Tongue (tissue), 2 donors: ENCODE measurements around the gene SLCO2A1. TPM values are rescaled to one million over a fixed set of nuclear protein-coding genes. Genes with fewer than 3 reads are reported as not detected.

ENCODE experiments used
- DNase-seq: peaks from one replicate; pipeline ENCODE4 v3.0.0-alpha.2; 2015
- total RNA-seq: library from RNA; depleted of rRNA; stranded (reverse); fragments of >200 nt; gene quantifications from one replicate; pipeline ENCODE4 v1.2.3, GENCODE V29; 2014

Gene SLCO2A1
- total RNA-seq, 1 donor from 2014 or later, result 1.5 TPM

DNA sequence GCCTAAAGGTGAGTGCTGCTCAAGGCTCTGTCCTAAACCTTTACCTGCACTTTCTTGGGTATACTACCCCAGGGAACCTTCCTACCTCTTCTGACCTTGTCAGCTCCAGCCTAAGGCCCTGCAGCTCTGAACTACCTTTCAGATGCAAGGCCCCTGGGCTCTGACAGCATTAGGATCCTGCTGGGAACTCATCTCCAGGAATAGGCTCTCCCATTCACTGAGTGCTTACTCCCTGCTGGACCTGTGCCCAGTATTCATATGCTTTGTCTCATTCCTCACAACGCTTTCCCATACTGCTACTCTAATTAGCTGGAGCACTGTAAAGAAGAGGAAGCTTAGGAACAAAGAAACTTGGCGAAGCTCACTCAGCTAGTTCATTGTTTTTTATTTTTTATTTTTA is 80.3 kb downstream of the SLCO2A1 start:
- DNase-seq, result peak; percentile 89

DNA sequence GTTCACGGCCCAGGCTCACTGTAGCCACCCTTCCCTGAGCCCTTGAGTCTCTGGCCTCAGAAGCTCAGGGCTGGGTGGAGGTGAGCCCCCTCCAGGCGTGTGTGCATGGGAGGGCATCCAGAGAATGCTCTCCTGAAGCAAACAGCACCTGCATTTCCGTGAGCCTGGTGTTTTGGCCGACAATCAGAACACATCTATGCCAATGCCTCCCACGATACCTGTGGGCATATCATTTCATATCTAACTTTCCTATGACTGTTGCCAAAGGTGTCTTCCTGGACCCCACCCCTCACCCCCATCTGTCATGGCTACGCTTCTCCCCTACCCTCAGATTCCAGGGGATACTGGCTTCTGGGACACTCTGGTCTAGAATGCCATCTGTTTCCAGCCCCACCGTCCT is 80.7 kb downstream of the SLCO2A1 start:
- no peak for DNase-seq

DNA sequence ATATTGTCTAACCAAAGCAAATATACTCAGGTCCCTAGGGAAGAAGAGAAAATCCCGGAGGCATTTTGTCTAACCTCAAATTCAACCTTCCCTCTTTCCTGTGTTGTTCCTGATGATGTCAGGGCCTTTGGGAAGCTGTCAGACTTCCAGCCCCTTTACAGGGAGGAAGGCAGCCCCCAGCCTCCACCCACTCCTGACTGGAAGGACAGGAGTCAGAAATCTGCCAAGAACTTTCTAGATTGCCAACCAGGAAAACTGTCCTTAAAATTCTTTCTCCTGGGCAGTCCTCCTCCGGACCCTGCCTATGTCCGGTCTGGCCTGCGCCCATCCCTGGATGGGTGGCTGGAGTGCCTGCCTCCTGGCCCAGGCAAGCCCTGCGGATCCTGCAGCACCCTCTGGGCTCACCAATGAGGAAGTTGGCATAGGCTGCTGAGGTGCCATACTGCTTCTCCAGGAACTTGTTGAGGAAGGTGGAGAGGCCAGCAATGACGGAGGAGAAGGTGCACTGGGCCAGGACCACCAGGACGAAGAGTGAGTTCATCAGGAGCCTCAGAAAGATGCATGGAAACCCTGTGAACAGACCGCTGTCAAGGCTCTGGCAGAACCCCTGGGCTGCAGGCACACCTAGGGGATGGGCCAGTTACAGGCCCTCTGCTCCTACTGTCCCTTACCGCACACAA is 81.5 kb downstream of the SLCO2A1 start:
- DNase-seq, result no peak

DNA sequence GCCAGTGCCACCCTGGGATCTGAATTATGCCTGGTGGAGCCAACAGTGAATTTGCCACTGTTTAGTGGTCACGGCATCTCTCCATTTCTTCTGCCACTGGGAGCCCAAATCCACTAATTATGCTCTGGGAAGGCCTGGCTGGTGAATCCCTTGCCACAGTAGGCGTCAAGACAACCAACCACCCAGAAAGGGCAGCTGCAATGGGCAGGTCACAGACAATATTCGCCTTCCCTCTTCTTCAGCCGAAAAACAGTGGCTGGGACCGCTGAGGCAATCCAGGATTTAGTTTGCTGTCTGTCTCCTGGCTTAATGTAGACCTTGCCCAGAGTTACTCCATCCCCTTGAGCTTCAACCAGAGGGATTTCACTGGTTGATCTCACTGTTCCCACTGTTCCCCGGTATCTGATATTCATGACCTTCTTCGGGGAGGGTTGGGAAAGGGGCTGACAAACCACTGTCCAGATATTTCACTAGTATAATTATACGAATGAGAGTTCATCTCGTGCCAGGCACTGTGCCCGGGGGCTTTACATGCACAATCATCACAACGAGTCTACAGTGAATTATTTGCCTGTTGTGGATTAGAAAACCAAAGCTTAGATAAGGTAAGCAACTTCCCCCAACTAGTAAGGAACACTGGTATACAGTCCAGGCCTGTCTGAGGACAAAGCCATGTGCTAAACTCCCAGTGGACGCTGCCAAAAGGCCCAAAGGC is 84.2 kb downstream of the SLCO2A1 start:
- no peak for DNase-seq

DNA sequence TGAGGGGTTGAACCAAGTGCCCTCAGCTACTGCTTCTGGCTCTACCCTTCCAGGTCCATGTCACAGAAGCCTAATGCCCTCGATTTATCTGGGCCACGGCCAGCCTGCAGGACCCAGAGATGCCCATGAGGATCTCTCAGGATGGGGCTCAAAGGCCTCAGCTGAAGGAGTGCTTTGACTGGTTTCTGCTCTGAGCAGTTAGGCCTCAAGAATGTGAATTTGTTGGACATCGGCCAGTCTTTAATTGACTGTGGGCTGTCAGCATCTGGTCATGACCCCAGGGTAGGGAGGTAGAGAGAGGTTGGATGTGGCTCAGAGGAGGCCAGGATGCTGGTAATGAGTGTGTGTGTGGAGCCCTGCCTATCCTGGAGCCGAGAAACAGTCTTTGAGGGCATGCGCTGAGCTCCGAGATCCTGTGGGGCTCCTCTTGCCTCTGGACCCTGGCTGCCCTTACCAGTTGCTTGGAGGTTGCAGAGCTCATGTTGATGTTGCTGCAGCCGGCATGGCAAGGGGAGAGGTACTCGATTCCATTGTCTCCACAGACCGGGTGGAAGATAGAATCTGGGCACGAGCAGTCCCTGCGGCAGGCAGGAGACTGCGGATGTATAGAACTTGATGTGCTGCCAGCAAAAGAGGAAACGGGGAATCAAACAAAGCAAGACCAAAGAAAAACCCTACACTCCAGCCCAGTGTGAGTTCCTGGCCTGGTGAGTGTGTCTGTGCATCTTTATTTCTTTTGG is 84.9 kb downstream of the SLCO2A1 start:
- peak; percentile 64 for DNase-seq

DNA sequence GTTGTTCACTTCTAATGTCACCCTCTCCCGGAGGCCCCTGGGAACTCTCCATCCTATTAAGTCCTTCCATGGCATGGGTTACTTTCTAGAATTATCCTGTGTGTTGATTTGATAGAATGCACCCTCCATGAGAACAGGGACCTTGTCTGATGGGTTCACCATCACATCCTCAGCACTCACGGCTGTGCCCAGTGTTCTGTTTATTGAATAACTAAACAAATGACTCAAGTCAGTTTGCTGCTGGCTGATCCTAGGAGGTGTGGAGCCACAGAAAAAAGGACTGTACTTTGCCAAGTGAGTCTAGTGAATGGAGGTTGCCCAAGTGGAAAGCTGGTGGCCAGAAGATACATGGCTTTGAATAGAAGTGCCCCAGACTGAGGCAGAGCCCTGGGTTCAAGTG is 85.5 kb downstream of the SLCO2A1 start:
- DNase-seq, result no peak

DNA sequence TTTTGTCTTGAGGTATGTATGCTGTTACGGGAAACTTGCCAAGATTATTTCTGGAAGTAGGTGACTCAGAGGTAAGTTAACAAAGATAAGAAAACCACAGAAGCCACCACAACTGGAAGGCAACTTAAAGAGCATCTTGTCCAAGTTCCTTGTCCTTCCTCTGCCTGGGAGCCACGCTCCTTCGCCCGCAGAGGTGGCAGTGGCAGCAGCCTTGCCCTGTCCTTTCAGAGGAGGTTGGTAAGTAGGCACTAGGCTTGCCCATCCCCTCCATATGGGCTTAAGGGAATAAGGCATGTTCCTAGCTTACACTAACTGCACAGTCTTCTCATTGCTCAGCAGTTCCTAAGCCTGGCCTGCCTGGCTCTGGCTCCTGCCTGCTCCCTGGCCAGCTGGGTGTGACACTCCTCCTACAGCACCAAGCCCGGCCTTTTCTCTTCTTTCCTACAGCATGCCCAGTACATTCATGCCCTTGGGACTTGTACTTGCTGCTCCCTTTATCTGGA is 86.0 kb downstream of the SLCO2A1 start:
- peak; percentile 35 for DNase-seq

DNA sequence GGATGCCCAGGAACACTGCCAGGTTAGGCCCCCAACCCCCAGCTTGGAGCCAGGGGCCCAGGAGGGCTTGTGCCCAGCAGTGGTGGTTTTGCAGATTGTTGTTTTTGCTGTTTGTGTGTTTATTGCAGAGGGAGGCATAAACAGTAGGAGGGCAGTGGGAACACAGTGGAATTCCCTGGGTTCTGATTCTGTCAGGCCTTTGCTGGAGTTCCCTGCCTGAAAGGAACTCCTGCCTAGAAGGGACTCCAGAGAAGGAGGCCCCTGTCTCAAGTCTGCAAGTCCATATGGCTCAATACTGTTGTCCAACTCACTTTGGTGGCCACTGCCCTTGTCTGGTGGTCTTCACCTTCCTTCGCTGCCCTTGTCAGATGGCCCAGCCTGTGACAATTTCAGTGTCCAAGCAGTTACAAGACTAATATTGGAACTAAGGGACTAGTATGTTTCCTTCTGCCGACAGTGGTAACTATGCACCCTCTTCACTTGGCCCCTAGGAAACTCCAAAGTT is 86.6 kb downstream of the SLCO2A1 start:
- no peak for DNase-seq

DNA sequence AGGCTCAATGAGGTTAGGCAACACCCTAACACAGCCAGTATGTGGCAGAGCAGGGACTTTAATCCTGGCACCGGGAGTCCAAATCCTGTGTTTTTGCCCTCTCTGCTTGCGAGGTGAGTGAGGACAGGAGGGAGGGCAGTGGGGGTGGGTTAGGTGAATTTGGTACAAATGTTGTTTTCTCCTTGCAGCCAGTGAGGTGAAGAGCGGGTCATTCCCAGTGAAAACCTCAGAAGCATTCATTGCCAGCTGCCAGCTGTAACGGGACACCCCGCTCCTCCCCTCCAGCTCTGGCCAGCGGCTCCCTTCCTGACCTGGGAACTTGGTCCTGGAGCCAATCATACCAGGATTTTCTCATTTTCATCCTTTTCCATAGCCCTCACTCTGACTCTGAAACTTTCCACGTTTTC is 88.3 kb downstream of the SLCO2A1 start:
- peak; percentile 76 for DNase-seq

DNA sequence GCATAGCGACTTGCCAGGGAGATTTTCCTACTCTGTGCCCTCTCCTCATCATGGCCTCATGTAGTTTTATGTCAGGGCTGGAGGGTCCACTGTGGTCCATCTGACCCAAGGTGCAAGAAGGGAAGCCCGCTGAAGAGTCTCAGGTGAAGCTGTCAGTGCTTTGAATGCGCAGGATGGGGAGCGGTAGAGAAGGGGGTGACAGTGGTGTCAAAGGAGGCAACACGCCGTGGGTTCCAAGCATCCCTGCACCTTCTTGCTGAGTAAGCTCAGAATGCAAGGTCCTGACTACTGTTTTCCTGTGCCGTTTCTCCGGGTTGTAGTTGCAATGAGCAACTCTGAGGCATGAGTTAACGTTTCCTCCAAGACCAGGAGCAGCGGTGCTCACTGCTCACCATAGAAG is 89.2 kb downstream of the SLCO2A1 start:
- no peak for DNase-seq

DNA sequence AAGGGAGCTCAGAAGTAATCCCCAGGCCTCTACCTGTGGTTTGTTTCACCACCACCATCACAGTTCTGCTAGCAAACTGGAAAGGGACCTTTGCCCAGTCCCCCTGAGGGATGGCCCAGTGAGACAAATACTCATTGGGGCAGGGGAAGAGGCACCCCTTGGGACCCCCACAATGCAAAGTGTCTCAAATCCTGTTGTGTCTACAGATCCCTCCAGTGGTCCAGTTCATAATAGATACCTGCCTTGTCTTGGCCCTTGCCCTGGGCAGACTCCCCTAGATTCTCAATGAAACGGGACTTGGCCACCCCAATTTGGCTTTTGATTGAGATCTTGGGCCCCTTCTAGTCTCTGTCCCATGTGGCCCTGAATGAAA is 90.3 kb downstream of the SLCO2A1 start:
- DNase-seq, result no peak

DNA sequence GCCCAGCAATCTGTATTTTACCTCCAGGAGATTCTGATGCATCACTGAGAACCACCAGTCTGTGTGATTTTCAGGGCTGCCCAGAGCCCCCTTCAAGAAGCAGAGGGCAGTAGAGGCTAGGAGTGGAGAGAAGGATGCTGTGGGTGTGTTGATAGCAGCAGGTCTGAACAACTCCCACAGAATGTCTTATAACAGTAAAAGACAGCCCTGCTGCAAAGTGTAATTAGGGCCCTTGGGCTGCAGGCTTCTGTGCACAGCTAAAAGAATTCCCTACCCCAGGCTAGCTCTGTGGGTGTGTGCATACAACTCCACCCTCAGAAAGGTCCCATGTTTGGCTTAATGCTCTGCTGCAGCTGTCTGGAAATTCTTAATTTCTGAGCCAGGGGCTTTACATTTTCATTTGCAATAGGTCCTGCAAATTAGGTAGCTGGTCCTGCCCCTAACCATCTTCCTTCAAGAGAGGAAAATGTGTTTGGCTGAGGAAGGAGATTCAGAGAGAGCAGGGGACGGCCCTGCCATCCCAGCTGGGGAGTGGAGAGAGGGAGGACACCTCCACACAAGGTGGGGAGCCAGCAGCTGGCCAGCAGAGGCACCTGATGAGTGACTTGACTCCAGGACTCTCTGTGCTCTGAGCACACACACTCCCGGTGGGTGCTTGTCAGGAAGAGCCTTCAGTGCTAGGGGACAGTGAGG is 90.8 kb downstream of the SLCO2A1 start:
- peak; percentile 66 for DNase-seq

DNA sequence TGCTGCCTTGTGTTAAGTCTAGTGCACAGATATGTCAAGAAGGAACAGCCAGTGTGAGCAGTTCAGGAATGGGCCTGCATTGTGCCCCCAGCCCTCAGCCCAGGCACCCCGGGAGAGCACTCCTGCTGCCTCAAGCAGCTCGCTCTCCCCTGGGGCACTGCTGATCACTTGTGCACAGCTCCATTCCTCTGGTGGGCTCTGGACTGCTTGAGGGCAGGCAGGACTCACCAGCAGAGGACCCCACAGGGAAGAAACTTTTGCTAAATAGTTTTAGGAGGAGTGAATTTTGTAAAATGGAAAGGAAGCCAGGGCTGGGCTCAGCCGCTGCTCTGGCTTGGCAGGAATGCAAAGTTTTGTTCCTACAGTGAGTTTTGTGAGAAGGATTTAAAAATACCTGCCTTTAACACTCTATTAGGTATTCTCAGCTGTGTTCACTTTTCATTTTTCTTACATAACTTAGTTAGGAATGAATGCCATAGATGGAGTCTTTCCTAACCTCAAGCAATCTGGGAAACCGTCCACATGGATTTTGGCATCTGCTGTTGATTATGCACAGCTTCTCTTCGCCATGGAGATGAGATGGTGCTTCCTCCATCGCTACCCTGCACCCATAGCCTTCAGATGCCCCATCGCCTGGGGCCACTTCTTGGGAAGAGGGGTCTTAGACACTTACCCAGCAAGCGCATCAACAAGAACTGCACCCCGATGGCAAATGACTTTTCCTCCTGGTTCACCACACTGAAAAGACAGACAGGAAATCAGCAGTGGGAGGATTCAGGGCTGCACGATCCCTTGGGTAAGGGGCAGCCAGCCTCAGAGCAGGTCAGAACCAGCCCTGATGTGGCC is 91.7 kb downstream of the SLCO2A1 start:
- peak; percentile 74 for DNase-seq

DNA sequence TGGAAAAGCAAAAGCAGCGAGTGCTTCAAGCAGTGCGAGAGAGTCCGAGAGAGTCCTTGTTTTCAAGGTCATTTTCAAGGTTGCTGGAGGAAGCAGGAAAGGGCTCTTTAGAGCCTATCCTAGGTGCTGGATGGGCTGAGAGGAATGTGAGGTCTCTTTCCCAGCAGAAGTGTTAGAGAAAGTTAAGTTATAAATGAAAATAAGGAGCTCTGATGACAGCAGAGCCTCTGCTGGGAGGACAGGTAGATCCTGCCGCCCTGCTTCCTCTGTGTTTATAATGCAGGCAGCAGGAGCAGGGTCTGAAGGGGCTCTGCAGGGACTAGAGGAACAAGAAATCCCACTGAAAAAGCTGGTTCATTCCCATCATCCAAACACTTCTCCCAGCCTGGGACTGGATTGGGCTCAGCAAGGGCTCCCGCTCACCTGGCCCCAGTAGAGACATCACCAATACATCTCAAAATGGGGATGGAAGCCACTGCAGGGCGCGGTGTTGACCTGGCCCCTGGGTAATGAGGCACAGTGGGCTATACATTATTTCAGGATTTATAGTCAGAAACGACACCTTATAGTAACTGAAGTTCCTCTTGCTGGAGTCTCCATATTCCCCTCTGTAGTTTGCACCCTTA is 92.6 kb downstream of the SLCO2A1 start:
- no peak for DNase-seq

DNA sequence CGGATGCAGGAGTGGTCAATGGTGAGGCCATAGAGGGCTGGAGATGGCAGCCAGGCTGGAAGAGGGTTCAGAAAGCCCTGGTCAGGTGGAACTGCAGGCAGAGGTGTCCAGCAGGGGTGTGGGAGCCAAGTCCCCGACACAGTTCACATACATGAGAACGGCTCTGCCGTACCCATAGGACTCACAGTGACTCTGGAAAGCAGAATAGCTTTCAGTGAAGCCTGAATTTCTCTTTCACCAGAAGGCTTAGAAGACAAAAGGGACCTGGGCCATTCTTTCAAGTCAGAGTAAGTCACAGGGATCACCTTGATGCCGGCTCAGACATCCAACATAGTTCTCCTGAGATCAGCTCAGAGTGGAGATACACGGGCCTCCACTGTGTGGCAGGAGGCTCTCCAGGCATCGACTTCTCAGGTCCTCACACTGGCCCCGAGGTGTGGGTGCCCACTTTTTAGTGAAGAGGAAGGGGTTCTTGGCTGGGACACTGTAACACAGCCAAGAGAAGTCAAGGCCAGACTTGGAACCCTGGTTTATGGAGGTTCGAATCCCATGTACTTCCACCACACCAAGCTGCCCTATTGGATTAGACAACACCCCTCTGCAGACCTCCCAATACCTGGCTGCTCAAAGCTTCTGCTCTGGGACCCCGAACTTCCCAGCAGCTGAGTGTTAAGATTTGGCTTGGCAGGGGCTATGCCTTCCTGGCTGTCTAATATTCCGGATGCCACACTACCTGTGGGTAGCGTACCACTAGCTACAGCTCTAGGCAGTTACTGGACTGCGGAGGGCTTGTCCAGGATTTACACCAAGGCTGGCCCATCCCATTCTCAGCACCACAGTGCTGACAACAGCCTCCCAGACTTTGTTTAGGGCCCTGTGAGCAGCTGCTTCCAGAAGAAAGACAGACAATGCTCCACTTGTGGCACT is 93.6 kb downstream of the SLCO2A1 start:
- no peak for DNase-seq

DNA sequence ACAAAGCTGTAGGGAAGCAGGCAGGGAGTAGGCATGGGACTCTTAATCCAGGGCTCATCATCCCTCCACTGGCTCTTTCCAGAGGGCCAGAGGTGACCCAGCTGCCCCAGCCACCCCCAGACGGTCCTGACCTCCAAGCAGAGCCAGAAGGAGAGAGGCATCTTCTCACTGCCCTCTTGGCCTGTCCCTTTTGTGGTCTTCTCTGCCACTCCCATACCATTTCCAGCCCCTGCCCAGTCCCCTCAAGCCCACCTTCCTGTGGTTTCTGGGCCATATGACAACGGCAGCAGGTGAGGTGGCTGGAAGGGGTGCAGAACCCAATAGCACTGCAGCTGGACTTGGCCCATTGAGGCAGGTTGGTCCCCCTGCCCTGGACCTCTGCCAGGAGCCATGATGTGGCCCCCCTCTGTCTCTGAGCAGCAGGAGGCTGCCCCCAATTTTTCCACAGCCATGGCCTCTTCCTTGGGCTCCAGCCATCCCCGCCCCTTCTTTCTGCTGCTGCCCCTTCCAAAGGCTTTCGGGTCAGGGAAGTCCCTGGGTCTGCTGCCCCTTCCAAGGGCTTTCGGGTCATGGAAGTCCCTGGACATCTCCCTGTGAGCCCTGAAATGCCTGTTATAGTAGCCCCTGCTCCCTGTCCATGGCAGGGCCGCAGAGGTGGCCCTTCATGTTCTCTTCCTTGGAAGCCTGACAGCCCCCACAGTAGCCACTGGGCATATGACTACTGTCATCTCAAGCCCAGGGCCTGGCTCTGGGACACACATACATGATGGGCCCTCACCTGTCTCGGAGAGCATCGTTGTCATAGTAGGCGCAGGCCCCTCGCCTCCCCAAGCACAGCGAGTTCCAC is 94.5 kb downstream of the SLCO2A1 start:
- DNase-seq, result no peak

DNA sequence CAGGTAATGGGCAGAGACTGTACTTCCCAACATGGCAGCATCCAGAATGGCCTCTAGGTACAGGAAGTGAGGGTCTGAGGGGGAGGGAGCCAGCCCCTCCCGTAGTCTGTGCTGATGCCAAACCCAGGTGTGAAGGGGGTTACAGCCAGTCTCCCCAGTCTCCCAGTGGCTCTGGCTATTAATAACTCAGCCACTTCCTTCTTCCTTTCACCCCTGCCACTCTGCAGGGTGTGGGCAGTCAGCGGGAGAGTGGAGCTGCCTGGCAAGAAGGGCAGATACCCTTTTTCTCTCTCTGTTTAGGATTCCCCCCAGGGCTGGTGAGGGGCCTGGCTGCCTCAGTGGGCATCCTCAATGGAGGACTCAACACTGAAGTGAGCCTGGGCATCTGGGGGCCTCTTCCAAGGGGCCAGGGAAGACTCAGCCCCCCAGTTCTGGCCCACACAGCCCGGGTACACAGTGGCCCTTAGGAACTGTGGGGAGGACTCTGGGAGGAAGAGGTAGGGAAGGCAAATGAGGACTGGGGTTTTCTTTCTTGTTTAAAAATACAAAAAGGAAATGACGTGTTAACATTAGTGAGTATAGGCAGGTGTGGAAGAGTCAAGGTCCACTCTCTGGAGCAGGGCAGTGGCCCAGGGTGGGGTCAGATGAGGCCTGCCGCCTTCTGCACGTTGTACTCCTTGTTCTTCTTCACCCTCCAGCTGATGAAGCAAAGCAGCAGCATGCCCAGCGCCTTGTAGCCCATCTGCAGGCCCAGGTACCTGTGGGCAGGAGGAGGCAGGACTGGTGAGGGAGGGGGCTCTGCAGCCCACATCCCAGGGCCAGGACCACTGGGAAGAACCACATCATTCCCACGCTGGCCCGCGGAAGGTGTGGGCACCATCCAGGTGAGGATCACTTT is 95.4 kb downstream of the SLCO2A1 start:
- no peak for DNase-seq
